Measurements from ENCODE around the gene UBXN7.
A peak's percentile ranks its signal among the peaks of the same experiment; 100 is the strongest.
"Not testable (repeated sequence)": the region's sequence is repeated elsewhere in the genome, so short reads cannot be mapped to it uniquely, and the experiment has no call there.

Gene UBXN7

GRCh38 chr3:196326936-196327335, 105.3 kb downstream of the UBXN7 start:
- H3K27me3 Mint-ChIP-seq, result no peaks in the 10 kb centered on the region
- no peak overlapping the region for H3K27ac Mint-ChIP-seq
- peaks cover 2% of the 10 kb centered on the region for H3K4me1 Mint-ChIP-seq (ENCODE audit: low read depth)
- no peak overlapping the region for H3K4me3 Mint-ChIP-seq
- H3K36me3 Mint-ChIP-seq, result no peaks in the 10 kb centered on the region
- no peaks in the 10 kb centered on the region for H3K9me3 Mint-ChIP-seq (ENCODE audit: low read depth)

DNA sequence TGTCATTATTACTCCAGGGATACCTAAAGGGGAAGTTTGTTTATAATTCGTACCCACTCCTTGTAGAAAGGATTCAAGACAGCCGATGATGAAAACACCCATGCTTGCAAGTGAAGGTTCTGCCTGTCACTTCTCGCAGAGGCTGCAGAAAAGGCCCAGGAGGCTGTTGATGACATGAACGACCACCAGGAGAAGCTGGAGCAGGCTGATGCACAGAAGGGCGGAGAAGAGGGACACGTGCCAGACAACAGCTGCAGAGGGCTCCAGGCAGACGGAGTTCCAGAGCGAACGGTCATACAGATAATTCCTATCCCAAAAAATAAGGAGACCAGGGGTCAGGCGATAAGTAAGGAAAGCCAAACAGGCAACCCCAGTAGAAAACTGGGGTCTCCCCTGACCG, 108.5 kb downstream of the UBXN7 start:
- H3K36me3 Mint-ChIP-seq, result no peaks in the 10 kb centered on the region
- H3K27ac Mint-ChIP-seq, result no peak overlapping the region
- no peaks in the 10 kb centered on the region for H3K9me3 Mint-ChIP-seq (ENCODE audit: low read depth)

DNA sequence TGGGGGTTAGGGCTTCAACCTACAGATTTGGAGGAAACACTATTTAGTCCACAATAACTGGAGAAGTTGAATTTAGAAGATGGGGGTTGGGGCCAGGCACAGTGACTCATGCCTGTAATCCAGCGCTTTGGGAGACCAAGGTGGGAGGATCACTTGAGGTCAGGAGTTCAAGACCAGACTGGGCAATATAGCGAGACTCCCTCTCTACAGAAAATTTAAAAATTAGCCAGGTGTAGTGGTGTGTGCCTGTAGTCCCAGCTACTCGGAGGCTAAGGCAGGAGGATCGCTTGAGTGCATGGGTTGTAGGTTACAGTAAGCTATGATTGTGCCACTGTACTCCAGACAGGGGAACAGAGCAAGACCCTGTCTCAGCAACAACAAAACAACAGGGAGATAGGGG, 109.2 kb downstream of the UBXN7 start:
- no peaks in the 10 kb centered on the region for H3K27me3 Mint-ChIP-seq
- no peaks in the 10 kb centered on the region for H3K36me3 Mint-ChIP-seq
- H3K4me3 Mint-ChIP-seq, result no peak overlapping the region
- no peaks in the 10 kb centered on the region for H3K9me3 Mint-ChIP-seq (ENCODE audit: low read depth)
- H3K27ac Mint-ChIP-seq, result no peak overlapping the region
- H3K4me1 Mint-ChIP-seq (ENCODE audit: low read depth), result peaks cover 3% of the 10 kb centered on the region

More for the DNA sequence above, 108.5 kb downstream of the UBXN7 start:
- no peak overlapping the region for H3K4me3 Mint-ChIP-seq
- no peaks in the 10 kb centered on the region for H3K27me3 Mint-ChIP-seq
- peaks cover 3% of the 10 kb centered on the region for H3K4me1 Mint-ChIP-seq (ENCODE audit: low read depth)

DNA sequence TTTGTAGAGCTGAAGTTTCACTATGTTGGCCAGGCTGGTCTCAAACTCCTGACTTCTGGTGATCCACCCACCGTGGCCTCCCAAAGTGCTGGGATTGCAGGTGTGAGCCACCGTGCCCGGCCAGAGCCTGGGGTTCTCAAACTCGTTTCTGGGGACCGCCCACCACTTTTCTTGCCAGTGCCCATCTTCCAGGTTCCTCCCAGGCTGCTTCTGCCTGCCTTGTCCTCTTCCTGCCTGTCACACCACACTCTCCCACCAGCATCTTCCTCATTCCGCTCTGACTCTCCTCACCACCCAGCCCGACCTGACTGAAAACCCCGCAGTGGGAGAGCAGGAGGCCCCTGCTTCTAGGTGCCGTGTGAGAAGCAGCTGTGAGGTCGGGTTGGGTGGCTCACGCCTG, 111.1 kb downstream of the UBXN7 start:
- H3K9me3 Mint-ChIP-seq (ENCODE audit: low read depth), result no peaks in the 10 kb centered on the region

GRCh38 chr3:196320137-196320536, 112.1 kb downstream of the UBXN7 start:
- no peaks in the 10 kb centered on the region for H3K36me3 Mint-ChIP-seq
- H3K4me3 Mint-ChIP-seq, result peak overlapping the region; percentile 23
- peaks cover 4% of the 10 kb centered on the region for H3K4me1 Mint-ChIP-seq (ENCODE audit: low read depth)
- no peaks in the 10 kb centered on the region for H3K9me3 Mint-ChIP-seq (ENCODE audit: low read depth)
- H3K27ac Mint-ChIP-seq, result no peak overlapping the region
- no peaks in the 10 kb centered on the region for H3K27me3 Mint-ChIP-seq

More for the DNA sequence above, 111.1 kb downstream of the UBXN7 start:
- Mint-ChIP-seq H3K36me3 (no peaks in the 10 kb centered on the region), H3K4me3 (no peak overlapping the region), H3K27me3 (no peaks in the 10 kb centered on the region), H3K27ac (no peak overlapping the region), H3K4me1 (ENCODE audit: low read depth) (peaks cover 4% of the 10 kb centered on the region)

- H3K9me3 Mint-ChIP-seq (ENCODE audit: low read depth), result no peaks in the 10 kb centered on the region
- H3K4me1 Mint-ChIP-seq (ENCODE audit: low read depth), result peaks cover 4% of the 10 kb centered on the region
- H3K36me3 Mint-ChIP-seq, result no peaks in the 10 kb centered on the region
- no peaks in the 10 kb centered on the region for H3K27me3 Mint-ChIP-seq
- peak within 1 kb of the TSS; percentile 92 for H3K4me3 Mint-ChIP-seq
- H3K27ac Mint-ChIP-seq, result peak within 1 kb of the TSS; percentile 92
Observed at GRCh38 chr3:196317687-196318467, 114.3 kb downstream of the UBXN7 start, which contains the start of gene DYNLT2B. DYNLT2B (minus strand) TSS chr3:196318240; CDS start chr3:196318152, 88 bp downstream.

GRCh38 chr3:196316799-196317686, 115.2 kb downstream of the UBXN7 start:
- not testable (repeated sequence) for H3K27me3 Mint-ChIP-seq; H3K4me1 Mint-ChIP-seq (ENCODE audit: low read depth); H3K36me3 Mint-ChIP-seq; H3K9me3 Mint-ChIP-seq (ENCODE audit: low read depth)
- H3K4me3 Mint-ChIP-seq, result peak overlapping the region; percentile 92
- H3K27ac Mint-ChIP-seq, result peak overlapping the region; percentile 64

GRCh38 chr3:196315821-196316220, 116.4 kb downstream of the UBXN7 start:
- Mint-ChIP-seq H3K4me3 (no peak overlapping the region), H3K27me3 (no peaks in the 10 kb centered on the region), H3K27ac (no peak overlapping the region), H3K9me3 (ENCODE audit: low read depth) (no peaks in the 10 kb centered on the region), H3K4me1 (ENCODE audit: low read depth) (peaks cover 2% of the 10 kb centered on the region), H3K36me3 (no peaks in the 10 kb centered on the region)

DNA sequence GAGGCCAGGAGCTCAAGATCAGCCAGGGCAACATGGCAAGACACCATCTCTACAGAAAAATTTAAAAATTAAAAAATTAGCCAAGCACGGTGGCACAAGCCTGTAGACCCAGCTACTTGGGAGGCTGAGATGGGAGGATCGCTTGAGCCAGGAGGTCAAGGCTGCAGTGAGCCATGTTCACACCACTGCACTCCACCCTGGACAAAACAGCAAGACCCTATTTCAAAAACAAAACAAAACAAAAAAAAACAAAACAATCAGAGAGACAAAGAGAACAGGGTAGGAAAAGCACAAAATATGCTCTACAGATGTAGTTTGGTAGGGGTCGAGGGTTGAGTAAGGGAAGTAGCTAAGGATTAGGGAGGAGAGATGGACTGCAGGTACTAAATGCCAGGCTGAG, 117.6 kb downstream of the UBXN7 start:
- H3K36me3 Mint-ChIP-seq, result no peaks in the 10 kb centered on the region
- H3K4me3 Mint-ChIP-seq, result no peak overlapping the region
- H3K27me3 Mint-ChIP-seq, result no peaks in the 10 kb centered on the region
- no peaks in the 10 kb centered on the region for H3K9me3 Mint-ChIP-seq (ENCODE audit: low read depth)
- peak overlapping the region; percentile 55 for H3K27ac Mint-ChIP-seq
- H3K4me1 Mint-ChIP-seq (ENCODE audit: low read depth), result peaks cover 2% of the 10 kb centered on the region

GRCh38 chr3:196314086-196314485, 118.1 kb downstream of the UBXN7 start:
- not testable (repeated sequence) for H3K9me3 Mint-ChIP-seq (ENCODE audit: low read depth); H3K36me3 Mint-ChIP-seq; H3K4me1 Mint-ChIP-seq (ENCODE audit: low read depth); H3K27me3 Mint-ChIP-seq; H3K4me3 Mint-ChIP-seq; H3K27ac Mint-ChIP-seq

DNA sequence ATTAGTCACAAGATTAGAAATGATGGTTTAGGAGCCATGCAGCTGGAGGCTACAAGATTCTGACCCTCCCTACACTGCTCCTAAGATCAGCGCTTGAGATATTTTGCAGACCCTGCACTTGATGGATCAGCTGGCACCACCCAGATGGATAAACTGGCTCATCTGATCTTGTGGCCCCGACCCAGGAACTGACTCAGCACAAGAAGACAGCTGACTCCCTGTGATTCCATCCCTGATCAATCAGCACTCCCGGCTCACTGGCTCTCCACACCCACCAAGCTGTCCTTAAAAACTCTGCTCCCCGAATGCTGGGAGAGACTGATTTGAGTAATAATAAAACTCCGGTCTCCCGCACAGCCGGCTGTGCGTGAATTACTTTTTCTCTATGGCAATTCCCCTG, 129.3 kb downstream of the UBXN7 start:
- H3K4me1 Mint-ChIP-seq (ENCODE audit: low read depth); H3K36me3 Mint-ChIP-seq; H3K27me3 Mint-ChIP-seq; H3K9me3 Mint-ChIP-seq (ENCODE audit: low read depth); H3K27ac Mint-ChIP-seq; H3K4me3 Mint-ChIP-seq: not testable (repeated sequence)

GRCh38 chr3:196302551-196302950, 129.7 kb downstream of the UBXN7 start:
- H3K27me3 Mint-ChIP-seq; H3K36me3 Mint-ChIP-seq; H3K4me3 Mint-ChIP-seq; H3K4me1 Mint-ChIP-seq (ENCODE audit: low read depth); H3K9me3 Mint-ChIP-seq (ENCODE audit: low read depth); H3K27ac Mint-ChIP-seq: not testable (repeated sequence)

- Mint-ChIP-seq H3K4me1 (ENCODE audit: low read depth) (no peaks in the 10 kb centered on the region), H3K4me3 (no peak overlapping the region), H3K27ac (no peak overlapping the region), H3K36me3 (peaks cover 5% of the 10 kb centered on the region), H3K27me3 (no peaks in the 10 kb centered on the region), H3K9me3 (ENCODE audit: low read depth) (no peaks in the 10 kb centered on the region)
Observed at GRCh38 chr3:196298521-196298920, 133.7 kb downstream of the UBXN7 start.

Data from activated naive CD8-positive, alpha-beta T cell (primary cell).